Measurements from ENCODE around the gene MON1A. TPM values are rescaled to one million over a fixed set of nuclear protein-coding genes. Genes with fewer than 3 reads are reported as not detected.

MON1A gene
- total and polyA plus RNA-seq, 10 of the 15 experiments (the other 5 are each of a cell fraction or from before 2014, with no cell fraction given), result 1.3 to 10.5 (median 7.7) TPM

DNA sequence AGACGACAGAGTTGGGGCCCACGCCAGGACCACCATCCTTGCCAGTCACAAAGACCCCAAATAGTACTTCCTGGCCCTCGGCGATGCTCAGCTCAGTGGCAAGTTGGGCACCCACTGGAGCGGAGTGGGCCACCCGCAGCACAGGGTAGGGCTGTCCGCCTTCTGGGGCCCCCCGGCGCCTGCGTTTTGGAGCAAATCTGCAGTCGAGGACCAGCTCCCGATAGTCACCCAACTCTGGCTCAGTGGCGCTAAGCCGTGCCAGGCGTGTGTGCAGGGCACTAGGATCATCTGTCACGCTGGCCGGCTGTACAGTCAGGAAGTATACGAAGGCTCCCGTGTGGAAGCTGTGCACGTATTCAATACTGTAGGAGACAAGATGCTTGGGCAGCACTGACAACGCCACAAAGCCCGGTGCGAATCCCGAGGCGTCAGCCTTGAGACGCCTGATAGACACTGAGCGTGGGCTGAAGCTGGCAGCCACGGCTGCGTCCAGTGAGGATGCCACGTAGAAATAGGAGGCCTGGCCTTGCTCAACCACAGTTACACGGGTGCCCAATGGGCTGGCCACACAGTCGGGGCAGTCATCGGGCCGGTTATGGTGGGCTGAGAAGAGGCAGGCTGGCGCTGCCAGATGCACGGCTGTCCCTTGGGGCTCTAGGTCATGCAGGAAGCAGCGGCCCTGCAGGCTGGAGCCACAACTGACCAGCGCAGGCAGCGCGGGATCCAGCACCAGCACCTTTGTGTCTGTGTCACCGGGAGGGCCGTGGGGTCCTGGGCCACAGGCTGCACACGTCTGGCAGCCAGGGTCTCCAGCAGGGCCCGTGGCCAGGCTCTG, 26.9 kb downstream of the MON1A start (continued):
- no peak for TF ChIP-seq ETV6 (conservative IDR thresholded peaks at IDR 0.05 in 1 of 2, IDR thresholded peaks at IDR 0.05 in 1 of 2; ENCODE audit: borderline replicate concordance in 1 of 2, low read depth in 1 of 2)
- no peak for TF ChIP-seq NFYA (IDR thresholded peaks at IDR 0.05; ENCODE audit: borderline replicate concordance, low read depth, low read length)
- TF ChIP-seq KAT2A (conservative IDR thresholded peaks at IDR 0.05; ENCODE audit: control insufficient read depth, low read depth, low read length), result no peak
- TF ChIP-seq ZNF384 (IDR thresholded peaks at IDR 0.05; ENCODE audit: borderline replicate concordance, low read depth, low read length), result no peak

DNA sequence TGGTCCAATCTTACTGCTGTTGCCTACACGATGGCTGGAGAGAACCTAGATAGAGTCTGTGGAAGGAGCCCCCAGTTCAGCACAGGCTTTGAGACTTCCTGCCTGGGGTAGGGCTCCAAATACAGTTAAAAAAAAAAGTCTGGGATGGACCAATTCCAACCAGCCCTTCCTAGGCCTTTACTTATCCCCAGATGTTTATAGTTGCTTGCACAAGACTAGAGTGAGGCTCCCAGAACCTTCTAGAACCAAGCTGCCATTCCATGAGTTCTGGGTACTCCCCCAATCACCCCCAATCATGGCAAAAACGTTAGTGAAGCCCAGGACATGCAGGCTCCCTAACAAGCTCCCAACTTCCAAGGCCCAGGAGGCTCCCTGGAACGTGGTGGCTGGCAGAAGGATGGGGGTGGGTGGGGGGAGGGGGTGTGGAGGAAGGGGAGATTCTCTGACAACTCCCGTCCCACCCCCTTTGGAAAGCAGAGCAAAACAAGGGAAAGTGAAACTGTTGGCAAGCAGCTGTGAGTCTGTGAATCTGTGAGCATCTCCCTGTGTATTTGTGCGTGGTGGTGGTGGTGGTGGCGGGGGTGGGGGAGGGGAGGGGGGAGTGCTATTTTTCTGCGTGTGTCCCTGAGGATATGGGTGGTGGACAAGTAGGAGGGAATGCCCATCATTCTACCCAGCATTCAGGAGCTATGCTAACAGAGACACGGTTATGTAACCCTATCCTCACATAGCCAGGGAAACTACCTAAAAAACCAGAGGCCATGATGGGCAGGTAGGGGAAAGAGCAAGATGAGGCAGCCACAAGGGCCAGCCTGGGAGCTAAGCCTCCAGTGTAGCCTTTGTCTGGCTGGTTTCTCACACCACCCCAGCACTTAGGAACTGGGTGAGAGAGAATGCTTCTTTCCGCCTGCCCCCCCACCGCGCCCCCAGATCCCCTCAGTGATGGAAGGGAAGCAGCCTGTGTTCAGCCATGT, 28.0 kb downstream of the MON1A start:
- Histone ChIP-seq H3K9ac (ENCODE audit: control insufficient read depth, insufficient read depth, low read length) (no peak overlapping the region; the same call in 1 of the 2 replicates), H3K4me3 (no peak overlapping the region), H3K4me1 (ENCODE audit: control insufficient read depth, insufficient read depth, low read length) (peaks cover 25% of the 10 kb centered on the region), H3K9me3 (replicated peaks; ENCODE audit: control insufficient read depth, insufficient read depth, low read length) (no peaks in the 10 kb centered on the region), H4K20me1 (ENCODE audit: control insufficient read depth, insufficient read depth) (no peaks in the 10 kb centered on the region), H3K79me2 (ENCODE audit: control insufficient read depth, insufficient read depth, low read length) (no peaks in the 10 kb centered on the region), H3K36me3 (ENCODE audit: control insufficient read depth in 2 of 2, insufficient read depth in 2 of 2, low read length in 1 of 2) (no peaks in the 10 kb centered on the region), H3K4me2 (ENCODE audit: control insufficient read depth, insufficient read depth) (peak overlapping the region; percentile 43), H3K27me3 (replicated peaks in 1 of 2; ENCODE audit: control insufficient read depth in 2 of 2, insufficient read depth in 2 of 2, low read length in 1 of 2) (no peaks in the 10 kb centered on the region), H3K27ac (ENCODE audit: control insufficient read depth, insufficient read depth) (peak overlapping the region; percentile 46), H2AFZ (ENCODE audit: control insufficient read depth, low read depth, low read length) (peak overlapping the region; percentile 41)
- RAD21 ChIA-PET (ENCODE audit: unreplicated experiment), result interaction anchor here (0.5 to 2.5 kb wide), 7 partner anchors 9 to 99 kb away, joined by 3 to 13 read pairs (median 4); partner anchors contain the start of genes INKA1, MON1A and RBM6
- intact Hi-C loops (cut with micrococcal nuclease; ENCODE audit: unreplicated experiment) (no loop called here), in situ Hi-C loops (cut with MboI) (no loop called here)
- POLR2A ChIA-PET, result interaction anchor here (0.9 to 1.4 kb wide), 4 partner anchors 9 to 114 kb away, joined by 3 to 7 read pairs (median 4); partner anchors contain the start of gene RBM6
- SMC1A ChIA-PET (ENCODE audit: uncharacterized antibody, unreplicated experiment), result interaction anchor here (1.0 to 2.6 kb wide), 6 partner anchors 17 to 63 kb away, joined by 3 to 13 read pairs (median 3); partner anchors contain the start of gene MON1A
- DNase-seq (ENCODE audit: low read depth, low spot score) (no peak), FAIRE-seq (no peak), ATAC-seq (peak; percentile 34)
- CTCF ChIA-PET, result interaction anchor here (1.0 to 3.8 kb wide), 5 partner anchors 10 to 114 kb away, joined by 3 to 28 read pairs (median 6); partner anchors contain the start of gene INKA1
- 54% methylated on average over 7 of the region's 11 CpGs for WGBS (ENCODE audit: insufficient coverage, insufficient replicate concordance, low lambda C conversion rate, missing lambda C conversion rate)
- no TSS peak for BruUV-seq (replicated peaks)
- TF ChIP-seq RELA (IDR thresholded peaks at IDR 0.05; ENCODE audit: borderline replicate concordance, partially characterized antibody) (peak; percentile 29), JUNB (IDR thresholded peaks at IDR 0.05) (no peak), YY1 (IDR thresholded peaks at IDR 0.05; ENCODE audit: low read depth, low read length) (peak; percentile 54), RUNX3 (IDR thresholded peaks at IDR 0.05; ENCODE audit: low read length) (peak; percentile 37; the same call in 1 of the 2 replicates), POLR2AphosphoS5 (IDR thresholded peaks at IDR 0.05; ENCODE audit: low read length) (no peak), EGR1 (IDR thresholded peaks at IDR 0.05; ENCODE audit: borderline replicate concordance in 1 of 2, low read depth in 2 of 2, low read length in 2 of 2) (0 out of 3 replicates have a peak, but pooled peaks of 1 of the 2 experiments have one; percentile 8)
- TF ChIP-seq, protein P1, sequence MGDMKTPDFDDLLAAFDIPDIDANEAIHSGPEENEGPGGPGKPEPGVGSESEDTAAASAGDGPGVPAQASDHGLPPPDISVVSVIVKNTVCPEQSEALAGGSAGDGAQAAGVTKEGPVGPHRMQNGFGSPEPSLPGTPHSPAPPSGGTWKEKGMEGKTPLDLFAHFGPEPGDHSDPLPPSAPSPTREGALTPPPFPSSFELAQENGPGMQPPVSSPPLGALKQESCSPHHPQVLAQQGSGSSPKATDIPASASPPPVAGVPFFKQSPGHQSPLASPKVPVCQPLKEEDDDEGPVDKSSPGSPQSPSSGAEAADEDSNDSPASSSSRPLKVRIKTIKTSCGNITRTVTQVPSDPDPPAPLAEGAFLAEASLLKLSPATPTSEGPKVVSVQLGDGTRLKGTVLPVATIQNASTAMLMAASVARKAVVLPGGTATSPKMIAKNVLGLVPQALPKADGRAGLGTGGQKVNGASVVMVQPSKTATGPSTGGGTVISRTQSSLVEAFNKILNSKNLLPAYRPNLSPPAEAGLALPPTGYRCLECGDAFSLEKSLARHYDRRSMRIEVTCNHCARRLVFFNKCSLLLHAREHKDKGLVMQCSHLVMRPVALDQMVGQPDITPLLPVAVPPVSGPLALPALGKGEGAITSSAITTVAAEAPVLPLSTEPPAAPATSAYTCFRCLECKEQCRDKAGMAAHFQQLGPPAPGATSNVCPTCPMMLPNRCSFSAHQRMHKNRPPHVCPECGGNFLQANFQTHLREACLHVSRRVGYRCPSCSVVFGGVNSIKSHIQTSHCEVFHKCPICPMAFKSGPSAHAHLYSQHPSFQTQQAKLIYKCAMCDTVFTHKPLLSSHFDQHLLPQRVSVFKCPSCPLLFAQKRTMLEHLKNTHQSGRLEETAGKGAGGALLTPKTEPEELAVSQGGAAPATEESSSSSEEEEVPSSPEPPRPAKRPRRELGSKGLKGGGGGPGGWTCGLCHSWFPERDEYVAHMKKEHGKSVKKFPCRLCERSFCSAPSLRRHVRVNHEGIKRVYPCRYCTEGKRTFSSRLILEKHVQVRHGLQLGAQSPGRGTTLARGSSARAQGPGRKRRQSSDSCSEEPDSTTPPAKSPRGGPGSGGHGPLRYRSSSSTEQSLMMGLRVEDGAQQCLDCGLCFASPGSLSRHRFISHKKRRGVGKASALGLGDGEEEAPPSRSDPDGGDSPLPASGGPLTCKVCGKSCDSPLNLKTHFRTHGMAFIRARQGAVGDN (IDR thresholded peaks at IDR 0.05), result peak; percentile 38; the same call in 1 of the 2 replicates
- TF ChIP-seq, protein P2, sequence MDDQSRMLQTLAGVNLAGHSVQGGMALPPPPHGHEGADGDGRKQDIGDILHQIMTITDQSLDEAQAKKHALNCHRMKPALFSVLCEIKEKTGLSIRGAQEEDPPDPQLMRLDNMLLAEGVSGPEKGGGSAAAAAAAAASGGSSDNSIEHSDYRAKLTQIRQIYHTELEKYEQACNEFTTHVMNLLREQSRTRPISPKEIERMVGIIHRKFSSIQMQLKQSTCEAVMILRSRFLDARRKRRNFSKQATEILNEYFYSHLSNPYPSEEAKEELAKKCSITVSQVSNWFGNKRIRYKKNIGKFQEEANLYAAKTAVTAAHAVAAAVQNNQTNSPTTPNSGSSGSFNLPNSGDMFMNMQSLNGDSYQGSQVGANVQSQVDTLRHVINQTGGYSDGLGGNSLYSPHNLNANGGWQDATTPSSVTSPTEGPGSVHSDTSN (IDR thresholded peaks at IDR 0.05; ENCODE audit: insufficient replicate concordance, low read depth, low read length), result peak; percentile 48
